Measurements from ENCODE around the gene TAF1B.
"Not testable (repeated sequence)": the region's sequence is repeated elsewhere in the genome, so short reads cannot be mapped to it uniquely, and the experiment has no call there.

TAF1B gene

DNA sequence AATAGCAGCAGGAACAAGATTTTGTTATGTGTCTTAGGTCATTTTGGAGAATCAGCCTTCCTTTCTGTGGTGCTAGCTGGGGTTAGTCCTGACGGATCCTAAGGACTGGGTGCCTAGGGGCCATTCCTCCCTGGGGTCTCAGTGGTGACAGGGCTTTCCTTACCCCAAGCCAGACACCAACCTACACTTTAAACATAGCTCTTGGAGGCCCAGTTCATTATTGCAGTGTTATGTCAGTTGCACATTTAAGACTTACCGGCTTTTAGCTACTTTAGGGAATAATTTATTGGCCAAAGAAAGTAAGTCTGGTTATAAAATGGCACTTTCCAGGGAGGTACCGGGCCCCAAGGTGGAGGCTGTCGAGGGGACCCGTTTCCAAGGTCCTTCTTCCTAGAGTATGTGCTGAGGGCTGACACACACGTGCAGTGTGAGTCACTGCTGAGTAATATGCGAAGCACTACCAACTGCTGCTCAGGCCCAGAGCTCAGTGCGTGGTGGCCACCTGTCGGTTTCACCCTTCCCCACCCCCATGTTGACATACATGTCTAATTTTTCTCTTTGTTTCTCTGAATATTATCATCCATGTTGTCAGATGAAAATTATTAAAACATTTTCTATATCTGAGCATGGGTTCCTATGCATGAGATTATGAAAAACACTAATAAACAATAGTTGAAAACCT, 71.3 kb downstream of the TAF1B start:
- peak overlapping the region; percentile 59 for H3K27ac ChIP-seq
- CTCF ChIA-PET = interaction anchor here (0.5 to 2.9 kb wide), 13 partner anchors 14 to 144 kb away, joined by 3 to 21 read pairs (median 4); partner anchors contain the start of gene TAF1B
- DNase-seq (ENCODE audit: low spot score) = peak; percentile 78
- TF ChIP-seq, protein P1, sequence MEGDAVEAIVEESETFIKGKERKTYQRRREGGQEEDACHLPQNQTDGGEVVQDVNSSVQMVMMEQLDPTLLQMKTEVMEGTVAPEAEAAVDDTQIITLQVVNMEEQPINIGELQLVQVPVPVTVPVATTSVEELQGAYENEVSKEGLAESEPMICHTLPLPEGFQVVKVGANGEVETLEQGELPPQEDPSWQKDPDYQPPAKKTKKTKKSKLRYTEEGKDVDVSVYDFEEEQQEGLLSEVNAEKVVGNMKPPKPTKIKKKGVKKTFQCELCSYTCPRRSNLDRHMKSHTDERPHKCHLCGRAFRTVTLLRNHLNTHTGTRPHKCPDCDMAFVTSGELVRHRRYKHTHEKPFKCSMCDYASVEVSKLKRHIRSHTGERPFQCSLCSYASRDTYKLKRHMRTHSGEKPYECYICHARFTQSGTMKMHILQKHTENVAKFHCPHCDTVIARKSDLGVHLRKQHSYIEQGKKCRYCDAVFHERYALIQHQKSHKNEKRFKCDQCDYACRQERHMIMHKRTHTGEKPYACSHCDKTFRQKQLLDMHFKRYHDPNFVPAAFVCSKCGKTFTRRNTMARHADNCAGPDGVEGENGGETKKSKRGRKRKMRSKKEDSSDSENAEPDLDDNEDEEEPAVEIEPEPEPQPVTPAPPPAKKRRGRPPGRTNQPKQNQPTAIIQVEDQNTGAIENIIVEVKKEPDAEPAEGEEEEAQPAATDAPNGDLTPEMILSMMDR (conservative IDR thresholded peaks at IDR 0.05; ENCODE audit: low read depth) = peak; percentile 54
- POLR2A ChIA-PET (ENCODE audit: low non-redundant PET) = interaction anchor here (0.5 to 1.5 kb wide), 2 partner anchors 71 to 144 kb away, joined by 3 to 5 read pairs; partner anchors contain the start of gene TAF1B

DNA sequence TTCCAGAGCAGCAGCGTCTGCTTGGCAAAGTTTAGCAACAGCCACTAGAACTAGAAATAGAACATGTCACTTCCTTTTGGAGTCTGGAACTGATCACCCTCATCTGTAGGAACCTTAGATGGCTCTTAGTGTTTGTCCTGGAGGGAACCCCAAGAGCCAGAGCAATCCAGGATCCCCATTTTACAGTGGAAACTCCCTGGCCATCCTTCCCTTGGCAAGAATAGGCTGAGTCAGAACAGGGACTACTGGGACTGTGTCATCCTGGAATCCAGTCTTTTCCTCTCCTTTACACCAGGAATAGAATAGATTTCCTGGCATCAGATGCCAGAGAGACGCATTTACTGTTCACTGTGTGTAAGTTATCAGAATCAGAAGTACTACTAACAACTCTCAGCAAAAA, 75.0 kb downstream of the TAF1B start:
- TF ChIP-seq, protein P1 (conservative IDR thresholded peaks at IDR 0.05; ENCODE audit: low read depth) = no peak
- ChIA-PET CTCF (no interaction called here), POLR2A (ENCODE audit: low non-redundant PET) (no interaction called here)
- no peak overlapping the region for H3K27ac ChIP-seq
- DNase-seq (ENCODE audit: low spot score) = no peak

DNA sequence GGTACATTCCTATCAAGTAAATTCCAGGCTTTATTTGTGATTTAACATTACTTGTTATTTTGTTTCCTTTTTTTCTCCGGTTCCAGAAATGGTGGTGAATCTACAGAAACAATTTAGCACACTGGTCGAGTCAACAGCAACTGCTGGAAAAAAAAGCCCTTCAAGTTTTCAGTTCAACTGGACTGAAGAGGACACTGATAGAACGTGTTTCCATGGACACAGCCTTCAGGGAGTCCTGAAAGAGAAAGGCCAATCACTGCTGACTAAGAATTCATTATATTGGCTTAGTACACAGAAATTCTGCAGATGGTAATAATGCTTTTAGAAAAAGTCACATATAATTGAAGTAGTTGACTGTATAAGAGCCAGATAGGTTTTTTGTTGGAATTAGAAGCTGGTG, 76.2 kb downstream of the TAF1B start:
- TF ChIP-seq, protein P1 (conservative IDR thresholded peaks at IDR 0.05; ENCODE audit: low read depth) = no peak
- H3K27ac ChIP-seq = no peak overlapping the region
- ChIA-PET POLR2A (ENCODE audit: low non-redundant PET) (no interaction called here), CTCF (no interaction called here)
- no peak for DNase-seq (ENCODE audit: low spot score)

DNA sequence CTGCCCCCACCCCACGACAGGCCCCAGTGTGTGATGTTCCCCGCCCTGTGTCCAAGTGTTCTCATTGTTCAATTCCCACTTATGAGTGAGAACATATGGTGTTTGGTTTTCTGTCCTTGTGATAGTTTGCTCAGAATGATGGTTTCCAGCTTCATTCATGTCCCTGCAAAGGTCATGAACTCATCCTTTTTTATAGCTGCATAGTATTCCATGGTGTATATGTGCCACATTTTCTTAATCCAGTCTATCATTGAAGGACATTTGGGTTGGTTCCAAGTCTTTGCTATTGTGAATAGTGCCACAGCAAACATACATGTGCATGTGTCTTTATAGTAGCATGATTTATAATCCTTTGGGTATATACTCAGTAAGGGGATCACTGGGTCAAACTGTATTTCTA, 83.7 kb downstream of the TAF1B start:
- H3K27ac ChIP-seq; CTCF ChIA-PET; DNase-seq (ENCODE audit: low spot score); POLR2A ChIA-PET (ENCODE audit: low non-redundant PET): not testable (repeated sequence)

DNA sequence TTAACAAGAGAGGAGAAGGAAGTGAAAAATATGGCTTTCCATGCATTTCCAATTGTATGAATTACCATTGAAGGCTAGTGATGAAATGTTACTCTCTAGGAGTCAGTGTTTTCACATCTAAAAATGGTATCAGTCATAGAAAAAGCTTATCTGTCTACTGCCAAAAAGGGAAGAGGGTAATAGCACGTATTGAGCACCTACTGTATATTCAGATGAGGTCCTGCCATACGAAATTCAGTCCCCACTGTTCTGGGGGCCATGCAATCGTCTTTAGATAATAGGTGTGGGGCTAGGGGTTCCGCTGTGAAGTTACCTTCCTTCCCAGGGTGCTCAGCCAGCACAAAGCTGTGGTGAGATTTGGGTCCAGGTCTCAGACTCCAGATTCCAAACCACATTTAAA, 94.0 kb downstream of the TAF1B start:
- no peak overlapping the region for H3K27ac ChIP-seq
- POLR2A ChIA-PET (ENCODE audit: low non-redundant PET) = no interaction called here
- DNase-seq (ENCODE audit: low spot score) = no peak
- CTCF ChIA-PET = interaction anchor here (0.7 kb wide), 1 partner anchor 14 kb away, joined by 3 read pairs; no protein-coding TSS in a partner anchor
- TF ChIP-seq, protein P1 (conservative IDR thresholded peaks at IDR 0.05; ENCODE audit: low read depth) = no peak

DNA sequence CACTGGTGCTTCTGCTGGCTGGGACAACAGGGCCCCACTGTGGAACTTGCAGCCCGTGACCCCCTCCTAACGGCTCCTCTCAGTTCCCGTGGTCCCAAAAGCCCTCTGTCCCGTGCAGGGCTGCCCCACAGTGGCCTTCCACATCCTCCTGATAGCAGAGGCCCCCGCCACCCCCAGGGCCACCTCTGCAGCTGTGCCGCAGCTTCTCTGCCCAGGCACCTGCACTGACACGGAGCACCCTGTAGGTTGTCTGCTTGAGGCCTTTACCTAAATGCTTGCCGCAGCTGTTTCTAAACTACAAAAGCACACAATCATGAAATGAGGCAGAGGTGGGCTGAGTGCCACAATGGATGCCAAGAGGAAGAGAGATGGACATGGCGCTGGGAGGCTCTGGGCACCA, 94.7 kb downstream of the TAF1B start:
- DNase-seq (ENCODE audit: low spot score) = no peak
- ChIA-PET POLR2A (ENCODE audit: low non-redundant PET) (no interaction called here), CTCF (no interaction called here)
- no peak overlapping the region for H3K27ac ChIP-seq
- TF ChIP-seq, protein P1 (conservative IDR thresholded peaks at IDR 0.05; ENCODE audit: low read depth) = no peak

All from RWPE1 (cell line).